HG03521 (cell line): ENCODE results near the gene UBL5.

ENCODE experiments used
- ATAC-seq: cut with Tn5 transposase; IDR thresholded peaks from one replicate; pipeline ENCODE4 v1.9.1; 2021; ENCODE audit warnings: mild to moderate bottlenecking, moderate library complexity; ENCODE audit not compliant: unreplicated experiment

UBL5 gene

GRCh38 chr19:9849791-9850190, 22.1 kb downstream of the UBL5 start:
- no peak for ATAC-seq

- no peak for ATAC-seq
Observed at GRCh38 chr19:9850235-9850959, 22.7 kb downstream of the UBL5 start.

GRCh38 chr19:9854282-9854846, 26.6 kb downstream of the UBL5 start:
- ATAC-seq, result no peak

GRCh38 chr19:9856609-9857008, 28.9 kb downstream of the UBL5 start:
- no peak for ATAC-seq

GRCh38 chr19:9857076-9857721, 29.5 kb downstream of the UBL5 start:
- no peak for ATAC-seq

- ATAC-seq, result no peak
Observed at GRCh38 chr19:9857920-9858746, 30.4 kb downstream of the UBL5 start.

- ATAC-seq, result no peak
Observed at GRCh38 chr19:9858766-9859165, 31.0 kb downstream of the UBL5 start.

GRCh38 chr19:9860407-9860806, 32.7 kb downstream of the UBL5 start:
- ATAC-seq, result no peak

GRCh38 chr19:9861503-9861902, 33.8 kb downstream of the UBL5 start:
- ATAC-seq, result no peak

- ATAC-seq, result no peak
Observed at GRCh38 chr19:9862938-9863337, 35.2 kb downstream of the UBL5 start.

- ATAC-seq, result no peak
Observed at GRCh38 chr19:9863759-9864158, 36.0 kb downstream of the UBL5 start.

- no peak for ATAC-seq
Observed at GRCh38 chr19:9865732-9866501, 38.2 kb downstream of the UBL5 start.

GRCh38 chr19:9868983-9869617, 41.4 kb downstream of the UBL5 start:
- no peak for ATAC-seq

GRCh38 chr19:9871626-9872338, 44.1 kb downstream of the UBL5 start:
- no peak for ATAC-seq

- ATAC-seq, result no peak
Observed at GRCh38 chr19:9872618-9873242, 45.0 kb downstream of the UBL5 start.

GRCh38 chr19:9875031-9875627, 47.4 kb downstream of the UBL5 start:
- no peak for ATAC-seq

- ATAC-seq, result no peak
Observed at GRCh38 chr19:9875796-9876195, 48.1 kb downstream of the UBL5 start.

- ATAC-seq, result no peak
Observed at GRCh38 chr19:9877780-9878510, 50.2 kb downstream of the UBL5 start.
